ENCODE measurements around the gene BFSP1.

BFSP1 gene

DNA sequence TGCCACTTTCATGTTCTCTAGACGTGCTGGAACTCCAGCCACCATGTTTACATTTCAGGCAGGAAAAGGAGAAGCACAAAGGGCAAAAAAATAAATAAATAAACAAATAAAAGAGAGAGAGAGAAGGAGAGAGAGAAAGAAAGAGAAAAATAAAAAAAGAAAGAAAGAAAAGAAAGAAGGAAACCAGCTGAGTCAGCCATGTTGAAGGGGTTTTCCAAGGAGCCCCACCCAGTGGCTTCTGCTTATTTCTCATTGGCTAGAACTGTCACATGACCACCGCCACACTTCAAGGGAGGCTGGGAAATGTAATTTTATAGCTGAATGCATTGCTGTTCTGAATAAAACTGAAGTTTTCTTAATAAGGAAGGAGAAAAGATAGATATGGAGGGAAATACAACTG, 71.1 kb downstream of the BFSP1 start:
- DNase-seq, result no peak

DNA sequence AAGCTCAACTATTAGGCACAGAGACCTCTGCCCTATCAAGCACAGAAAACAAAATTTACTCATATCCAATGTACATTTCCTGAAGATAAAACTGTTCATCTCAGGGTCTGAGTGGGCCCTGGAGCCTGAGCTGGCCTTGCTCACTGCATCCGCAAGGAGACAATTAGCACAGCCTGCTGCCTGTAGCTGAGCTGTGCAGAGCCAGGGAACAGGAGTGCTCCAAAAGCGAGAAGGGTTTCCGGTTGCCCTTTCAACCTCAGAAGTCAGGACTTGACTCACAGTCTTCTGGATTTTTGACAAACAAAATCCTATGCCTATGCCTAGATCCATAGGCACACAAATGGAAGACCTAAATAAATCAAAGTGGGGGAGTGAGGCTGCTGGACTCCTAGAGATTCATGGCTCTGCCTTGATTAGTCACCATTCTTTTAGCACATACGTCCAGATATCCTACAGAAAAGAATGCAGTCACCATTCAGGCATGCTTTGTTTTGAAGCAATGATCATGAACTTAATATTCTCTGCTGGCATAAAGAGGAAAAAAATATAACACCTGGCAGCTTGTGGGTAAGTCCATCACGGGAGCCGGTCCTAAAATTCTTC, 73.5 kb downstream of the BFSP1 start:
- no peak for DNase-seq

DNA sequence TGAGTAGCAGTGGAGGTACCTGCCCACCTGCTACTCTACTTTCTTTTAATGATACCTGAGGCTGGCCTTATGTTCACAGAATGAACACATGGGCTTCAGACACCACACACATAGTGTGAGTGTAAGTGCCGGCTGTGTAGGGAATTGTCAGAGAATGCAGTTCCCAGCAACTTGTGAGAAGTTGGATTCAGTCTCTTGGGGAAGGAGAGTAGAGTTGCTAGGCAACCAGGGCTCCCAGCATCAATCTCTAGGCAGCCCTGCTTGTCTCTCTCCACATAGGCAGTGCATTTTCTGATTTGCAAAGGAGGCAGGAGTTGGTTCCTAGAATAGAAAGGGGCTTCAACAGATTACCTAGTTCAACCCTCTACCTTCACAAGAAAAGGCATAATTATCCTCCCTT, 74.1 kb downstream of the BFSP1 start:
- DNase-seq, result no peak

DNA sequence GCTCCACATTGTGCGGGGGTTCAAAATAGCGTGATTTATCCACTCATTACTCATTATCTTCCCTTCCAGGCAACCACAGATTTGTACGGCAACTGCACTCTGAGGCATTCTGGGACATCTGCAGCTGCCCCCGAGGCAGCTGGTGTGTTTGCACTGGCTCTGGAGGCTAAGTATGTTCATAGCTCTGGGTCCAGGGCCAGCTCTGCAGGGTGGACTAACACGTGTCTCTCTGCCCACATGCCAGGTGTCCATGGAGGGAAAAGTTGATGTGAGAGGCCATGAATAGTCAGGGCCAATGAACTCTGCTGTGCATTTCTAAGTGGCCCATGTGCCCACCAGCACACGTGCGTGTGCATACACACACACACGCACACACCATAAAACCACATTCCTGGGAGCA, 74.9 kb downstream of the BFSP1 start:
- no peak for DNase-seq

DNA sequence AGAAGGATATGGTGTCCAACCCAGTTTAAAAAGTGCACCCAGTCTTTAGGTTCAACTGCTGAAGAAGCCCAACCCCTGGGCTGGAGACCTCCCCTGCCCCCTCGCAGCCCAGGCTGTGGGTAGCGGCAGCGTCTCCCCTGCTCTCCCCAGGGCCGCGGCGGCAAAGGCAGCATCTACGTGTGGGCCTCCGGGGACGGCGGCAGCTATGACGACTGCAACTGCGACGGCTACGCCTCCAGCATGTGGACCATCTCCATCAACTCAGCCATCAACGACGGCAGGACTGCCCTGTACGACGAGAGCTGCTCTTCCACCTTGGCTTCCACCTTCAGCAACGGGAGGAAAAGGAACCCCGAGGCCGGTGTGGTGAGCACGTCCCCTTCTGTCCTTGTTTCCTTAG, 77.6 kb downstream of the BFSP1 start:
- no peak for DNase-seq

DNA sequence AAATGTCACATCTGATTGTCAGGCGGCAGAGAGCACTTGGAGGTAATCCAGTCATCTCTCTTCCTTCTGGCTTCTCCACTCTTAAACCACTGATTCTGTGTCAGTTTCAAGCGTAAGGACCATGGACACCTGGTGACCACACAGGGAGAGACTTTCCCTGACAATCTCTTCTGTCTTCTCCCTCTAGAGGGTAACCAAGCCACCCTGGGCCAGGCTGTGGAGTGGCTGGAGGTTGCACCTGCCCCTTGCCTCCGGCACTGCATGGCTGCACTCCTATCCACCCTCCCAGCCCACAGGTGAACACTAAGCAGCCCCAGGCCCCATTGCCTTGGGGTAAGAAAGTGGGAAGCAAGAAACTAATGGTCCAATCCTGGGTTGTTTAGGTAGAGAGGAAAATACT, 78.7 kb downstream of the BFSP1 start:
- DNase-seq, result no peak

DNA sequence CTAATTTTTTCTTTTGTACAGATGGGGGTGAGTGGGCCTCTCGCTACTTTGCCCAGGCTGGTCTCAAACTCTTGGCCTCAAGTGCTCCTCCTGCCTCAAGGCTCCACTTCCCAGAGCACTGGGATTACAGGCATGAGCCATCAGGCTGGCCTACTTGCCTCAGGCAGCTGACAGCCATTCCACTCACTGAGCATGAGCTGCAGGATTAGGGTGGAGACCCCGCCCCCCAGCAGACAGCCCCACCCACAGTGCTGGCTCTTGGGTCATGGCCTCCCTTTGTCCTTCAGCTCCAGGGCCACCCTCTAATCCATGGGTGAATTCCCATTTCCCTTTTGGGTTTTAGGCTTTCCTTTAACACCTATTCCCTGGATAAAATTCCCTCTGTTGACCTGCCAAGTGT, 82.1 kb downstream of the BFSP1 start:
- no peak for DNase-seq

DNA sequence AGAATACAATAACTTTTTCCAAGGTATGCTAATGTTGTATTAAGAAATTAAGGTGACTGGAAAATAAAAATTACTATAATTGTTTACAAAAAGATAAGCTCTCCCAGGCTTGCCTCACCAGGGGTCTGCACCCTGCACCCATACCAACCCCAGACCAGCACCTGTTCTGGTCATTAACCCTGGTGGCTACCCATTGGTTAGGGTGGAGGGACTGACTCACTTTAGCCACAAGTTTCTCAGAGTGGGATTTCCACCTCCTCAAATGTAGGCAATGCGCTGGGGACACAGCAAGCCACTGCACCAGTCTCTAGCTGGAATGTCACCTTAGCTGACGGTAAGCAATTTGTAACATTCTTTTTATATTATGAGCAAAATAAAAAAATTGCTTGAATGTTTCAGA, 83.1 kb downstream of the BFSP1 start:
- no peak for DNase-seq

DNA sequence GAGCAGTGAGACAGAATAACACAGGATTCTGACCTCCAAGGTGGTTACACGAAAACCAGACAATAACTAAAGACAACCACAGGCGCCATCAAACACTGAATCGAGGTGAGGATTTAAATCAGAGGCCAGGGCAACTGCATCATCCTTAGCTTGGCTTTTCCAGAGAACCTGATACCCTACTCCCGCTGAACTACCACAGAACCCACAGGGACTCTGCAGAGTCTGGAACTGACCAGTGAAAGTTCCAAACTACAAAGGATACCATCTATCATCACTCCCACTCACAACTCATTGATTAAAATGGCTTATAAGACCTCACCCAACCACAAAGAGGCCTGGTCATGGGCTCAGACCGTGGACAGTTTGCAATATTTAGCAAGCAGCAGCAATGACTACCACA, 85.0 kb downstream of the BFSP1 start:
- DNase-seq, result no peak

DNA sequence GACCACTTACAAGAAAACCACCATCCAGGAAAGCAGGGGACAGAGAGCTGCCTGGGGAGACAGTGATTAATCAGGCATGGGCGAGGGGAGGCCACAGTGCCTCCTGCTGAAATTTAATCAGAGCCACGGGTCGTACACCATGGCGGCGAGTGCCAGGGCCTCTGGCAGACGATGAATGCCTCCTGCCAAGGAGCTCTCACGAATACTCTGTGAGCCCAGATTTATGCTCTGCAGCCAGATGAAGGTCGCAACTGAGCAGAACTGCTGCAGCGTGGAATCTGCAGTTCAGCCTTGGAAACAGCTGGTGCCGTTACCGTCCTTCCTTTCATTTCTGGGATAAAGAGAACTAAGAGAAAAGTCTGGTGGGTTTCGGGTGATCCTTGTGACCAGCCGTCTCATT, 85.6 kb downstream of the BFSP1 start:
- no peak for DNase-seq

DNA sequence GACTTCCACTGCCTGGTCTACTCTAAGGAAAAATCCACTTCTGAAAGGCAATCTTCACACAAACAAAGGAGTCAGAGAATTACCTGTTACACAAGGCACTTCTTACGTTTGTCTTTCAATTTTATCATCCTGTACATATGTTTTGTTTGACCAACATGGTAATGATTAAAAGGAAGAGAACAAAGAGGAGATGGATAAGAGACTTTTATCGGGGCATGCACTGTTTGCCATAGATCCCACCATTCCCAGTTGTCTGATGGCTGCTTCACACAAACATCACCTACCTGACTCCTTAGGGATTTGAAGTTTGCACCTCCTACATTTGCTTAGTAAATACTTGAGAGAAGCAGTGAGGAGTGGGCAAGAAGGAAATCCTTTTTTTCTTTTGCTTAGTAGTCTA, 87.1 kb downstream of the BFSP1 start:
- DNase-seq, result no peak

Data from inflammatory macrophage (primary cell).